SU-DHL-6 (cell line): Measurements from ENCODE around the gene MED27.

Experiments
- H2AFZ ChIP-seq: fragments of 200-600 bp; sonication (generic); 2 replicates; pipeline ENCODE4 v1.6.1; 2014; ENCODE audit warnings: low read depth, mild to moderate bottlenecking, moderate library complexity, mixed read lengths, antibody characterized with exemption, low read length; ENCODE audit not compliant: severe bottlenecking
- H3F3A ChIP-seq: fragments of 200-600 bp; shearing (Covaris generic); 2 replicates; pipeline ENCODE4 v1.6.0; 2016; ENCODE audit warnings: antibody characterized with exemption, mild to moderate bottlenecking; ENCODE audit not compliant: insufficient read depth
- H3K27ac ChIP-seq: fragments of 200-600 bp; sonication (generic); 2 replicates; pipeline ENCODE4 v1.5.1; 2016; ENCODE audit warnings: low read depth, mild to moderate bottlenecking, low read length, moderate library complexity, mixed read lengths
- H3K27me3 ChIP-seq: fragments of 200-600 bp; sonication (generic), shearing (Covaris generic); 2 replicates; pipeline ENCODE4 v1.6.0; 2014; ENCODE audit warnings: mild to moderate bottlenecking, low read length
- H3K36me3 ChIP-seq: fragments of 200-600 bp; sonication (generic); 2 replicates; pipeline ENCODE4 v1.6.1; 2014; ENCODE audit warnings: mild to moderate bottlenecking, low read length, mixed read lengths
- H3K4me2 ChIP-seq: fragments of 300-600, 200-600 bp; shearing (Covaris generic), sonication (generic); 2 replicates; pipeline ENCODE4 v1.6.0; 2014; ENCODE audit warnings: low read length, low read depth, mild to moderate bottlenecking; ENCODE audit not compliant: poor library complexity, severe bottlenecking
- H3K4me3 ChIP-seq: fragments of 200-600 bp; sonication (generic); 2 replicates; pipeline ENCODE4 v1.5.1; 2014; ENCODE audit warnings: antibody characterized with exemption, low read length, mild to moderate bottlenecking, mixed read lengths; ENCODE audit not compliant: insufficient read depth, poor library complexity, severe bottlenecking
- H3K79me2 ChIP-seq: fragments of 200-600 bp; sonication (generic); 2 replicates; pipeline ENCODE4 v1.6.1; 2014; ENCODE audit warnings: mild to moderate bottlenecking, low read length, moderate library complexity; ENCODE audit not compliant: insufficient read depth
- H3K9ac ChIP-seq: fragments of 200-600 bp; sonication (generic); 2 replicates; pipeline ENCODE4 v1.7.0; 2014; ENCODE audit warnings: mild to moderate bottlenecking, low read length
- H3K9me2 ChIP-seq: fragments of 200-600 bp; sonication (generic); replicated peaks from 2 replicates; pipeline ENCODE4 v1.6.1; 2014; ENCODE audit warnings: low read length; ENCODE audit not compliant: insufficient read depth
- H3K9me3 ChIP-seq: fragments of 200-600 bp; sonication (generic); 2 replicates; pipeline ENCODE4 v1.6.1; 2014; ENCODE audit warnings: low read length, mixed read lengths; ENCODE audit not compliant: insufficient read depth
- H4K20me1 ChIP-seq: fragments of 200-600 bp; sonication (generic); 2 replicates; pipeline ENCODE4 v1.6.1; 2014; ENCODE audit warnings: low read depth, mild to moderate bottlenecking, antibody characterized with exemption, low read length, moderate library complexity, mixed read lengths
- EZH2phosphoT487 ChIP-seq: fragments of 200-600 bp; sonication (generic), shearing (Covaris generic); conservative IDR thresholded peaks from 2 replicates; pipeline ENCODE4 v1.6.1; 2018; ENCODE audit warnings: mild to moderate bottlenecking, antibody characterized with exemption, low read length, moderate library complexity, mixed read lengths
- TF ChIP-seq, protein P1 (sequence below): fragments of 200-600 bp; sonication (generic); IDR thresholded peaks from one replicate; pipeline ENCODE4 v1.5.1; 2017; ENCODE audit warnings: antibody characterized with exemption, mild to moderate bottlenecking, low read length, moderate library complexity; ENCODE audit not compliant: insufficient read depth, poor library complexity, severe bottlenecking

MED27 gene

DNA sequence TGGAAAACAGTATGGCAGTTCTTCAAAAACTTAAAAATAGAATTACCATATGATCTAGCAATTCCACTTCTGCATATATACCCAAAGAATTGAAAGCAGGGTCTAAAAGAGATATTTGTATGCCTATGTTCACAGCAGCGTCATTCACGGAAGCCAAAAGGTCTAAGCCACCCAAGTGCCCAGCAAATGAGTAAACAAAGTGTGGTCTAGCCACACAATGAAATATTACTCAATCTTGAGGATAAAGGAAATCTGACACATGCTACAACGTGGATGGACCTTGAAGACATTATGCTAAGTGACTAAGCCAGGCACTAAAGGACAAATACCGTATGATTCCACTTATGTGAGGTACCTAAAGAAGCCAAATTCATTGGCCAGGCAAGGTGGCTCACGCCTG, 11.1 kb upstream of the MED27 start:
- H3K9me3 ChIP-seq: no peaks in the 10 kb centered on the region
- no peak overlapping the region for H2AFZ ChIP-seq

DNA sequence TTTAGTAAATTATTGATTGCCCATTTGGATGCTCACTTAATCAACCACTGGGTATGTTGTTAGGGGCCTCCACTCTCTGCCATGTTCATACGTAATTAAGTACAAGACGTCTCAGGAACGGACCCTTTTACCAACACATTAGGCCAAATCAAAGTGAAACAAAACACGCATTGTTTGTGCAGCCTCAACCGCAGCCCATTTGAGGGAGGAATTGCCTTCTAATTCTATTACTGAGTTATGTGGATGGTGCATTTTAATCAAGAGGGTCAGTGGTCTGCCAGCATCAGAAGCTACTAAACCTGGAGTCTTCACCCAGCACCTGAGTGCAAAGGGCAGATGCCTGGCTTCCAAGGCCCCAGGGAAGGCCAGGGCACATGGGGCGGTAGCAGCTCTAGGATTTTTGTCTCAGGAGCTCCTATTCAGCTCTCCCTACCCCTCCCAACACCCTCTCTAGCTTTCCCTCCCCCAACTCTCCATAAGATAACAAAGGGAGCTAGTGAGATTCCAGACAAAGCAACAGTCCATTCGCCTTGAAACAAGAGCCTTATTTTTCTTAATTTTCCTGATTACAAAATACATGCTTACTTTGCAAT, 7.9 kb upstream of the MED27 start:
- TF ChIP-seq, protein P1, sequence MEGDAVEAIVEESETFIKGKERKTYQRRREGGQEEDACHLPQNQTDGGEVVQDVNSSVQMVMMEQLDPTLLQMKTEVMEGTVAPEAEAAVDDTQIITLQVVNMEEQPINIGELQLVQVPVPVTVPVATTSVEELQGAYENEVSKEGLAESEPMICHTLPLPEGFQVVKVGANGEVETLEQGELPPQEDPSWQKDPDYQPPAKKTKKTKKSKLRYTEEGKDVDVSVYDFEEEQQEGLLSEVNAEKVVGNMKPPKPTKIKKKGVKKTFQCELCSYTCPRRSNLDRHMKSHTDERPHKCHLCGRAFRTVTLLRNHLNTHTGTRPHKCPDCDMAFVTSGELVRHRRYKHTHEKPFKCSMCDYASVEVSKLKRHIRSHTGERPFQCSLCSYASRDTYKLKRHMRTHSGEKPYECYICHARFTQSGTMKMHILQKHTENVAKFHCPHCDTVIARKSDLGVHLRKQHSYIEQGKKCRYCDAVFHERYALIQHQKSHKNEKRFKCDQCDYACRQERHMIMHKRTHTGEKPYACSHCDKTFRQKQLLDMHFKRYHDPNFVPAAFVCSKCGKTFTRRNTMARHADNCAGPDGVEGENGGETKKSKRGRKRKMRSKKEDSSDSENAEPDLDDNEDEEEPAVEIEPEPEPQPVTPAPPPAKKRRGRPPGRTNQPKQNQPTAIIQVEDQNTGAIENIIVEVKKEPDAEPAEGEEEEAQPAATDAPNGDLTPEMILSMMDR: no peak
- TF ChIP-seq EZH2phosphoT487: no peak
- H3F3A ChIP-seq: no peaks in the 10 kb centered on the region

More for the DNA sequence above, 11.1 kb upstream of the MED27 start:
- TF ChIP-seq, protein P1: no peak
- no peak for TF ChIP-seq EZH2phosphoT487
- no peaks in the 10 kb centered on the region for H3K27me3 ChIP-seq
- no peak overlapping the region for H3K27ac ChIP-seq
- H3K79me2 ChIP-seq: no peaks in the 10 kb centered on the region
- H3F3A ChIP-seq: no peaks in the 10 kb centered on the region
- H3K9ac ChIP-seq: no peak overlapping the region
- no peak overlapping the region for H3K4me3 ChIP-seq
- H3K4me2 ChIP-seq: no peak overlapping the region
- H3K36me3 ChIP-seq: no peaks in the 10 kb centered on the region
- H4K20me1 ChIP-seq: no peaks in the 10 kb centered on the region
- no peaks in the 10 kb centered on the region for H3K9me2 ChIP-seq

DNA sequence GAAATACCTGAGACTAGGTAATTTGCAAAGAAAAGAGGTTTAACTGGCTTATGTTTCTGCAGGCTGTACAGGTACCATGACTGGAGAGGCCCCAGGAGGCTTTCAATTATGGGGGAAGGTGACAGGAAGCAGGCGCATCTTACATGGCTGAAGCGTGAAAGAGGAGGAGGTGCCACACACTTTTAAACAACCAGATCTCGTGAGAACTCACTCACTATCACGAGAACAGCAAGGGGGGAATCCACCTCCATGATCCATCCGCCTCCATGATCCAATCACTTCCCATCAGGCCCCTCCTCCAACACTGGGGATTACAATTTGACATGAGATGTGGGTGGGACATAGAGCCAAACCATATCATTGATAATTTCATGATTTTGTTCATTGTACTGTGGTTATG, 2.5 kb upstream of the MED27 start:
- Histone ChIP-seq H3K9me3 (no peaks in the 10 kb centered on the region), H3K36me3 (no peaks in the 10 kb centered on the region), H4K20me1 (no peaks in the 10 kb centered on the region), H3K9me2 (no peaks in the 10 kb centered on the region), H3K27ac (no peak overlapping the region), H3F3A (no peaks in the 10 kb centered on the region), H3K9ac (no peak overlapping the region), H3K79me2 (peaks cover 13% of the 10 kb centered on the region), H2AFZ (no peak overlapping the region), H3K4me3 (no peak overlapping the region), H3K4me2 (no peak overlapping the region), H3K27me3 (peaks cover 3% of the 10 kb centered on the region; the same call in 1 of the 2 replicates)
- TF ChIP-seq, protein P1: no peak
- no peak for TF ChIP-seq EZH2phosphoT487

More for the DNA sequence above, 7.9 kb upstream of the MED27 start:
- no peaks in the 10 kb centered on the region for H3K36me3 ChIP-seq
- H2AFZ ChIP-seq: no peak overlapping the region
- no peak overlapping the region for H3K27ac ChIP-seq
- H3K27me3 ChIP-seq: peaks cover 3% of the 10 kb centered on the region; the same call in 1 of the 2 replicates
- H4K20me1 ChIP-seq: no peaks in the 10 kb centered on the region
- no peaks in the 10 kb centered on the region for H3K9me3 ChIP-seq
- H3K4me3 ChIP-seq: no peak overlapping the region
- no peaks in the 10 kb centered on the region for H3K79me2 ChIP-seq
- H3K9ac ChIP-seq: no peak overlapping the region
- no peaks in the 10 kb centered on the region for H3K9me2 ChIP-seq
- no peak overlapping the region for H3K4me2 ChIP-seq
